H9 (cell line): ENCODE data around the gene AXIN1. TPM values are rescaled to one million over a fixed set of nuclear protein-coding genes. Genes with fewer than 3 reads are reported as not detected.
A peak's percentile ranks its signal among the peaks of the same experiment; 100 is the strongest.
"Not testable (repeated sequence)": the region's sequence is repeated elsewhere in the genome, so short reads cannot be mapped to it uniquely, and the experiment has no call there.

ENCODE experiments used
- DNase-seq: peaks from one replicate; pipeline ENCODE4 v3.0.0-alpha.2; 2017
- H2AFZ ChIP-seq: one replicate; pipeline ENCODE4 v1.6.1; 2013; ENCODE audit warnings: mild to moderate bottlenecking, low read length, control low read depth, moderate library complexity
- H2AK5ac ChIP-seq: 2 replicates; pipeline ENCODE4 v1.6.1; 2013; ENCODE audit warnings: low read length, control low read depth, mixed read lengths; ENCODE audit not compliant: insufficient read length
- H2BK120ac ChIP-seq: one replicate; pipeline ENCODE4 v1.6.1; 2013; ENCODE audit warnings: low read depth, mild to moderate bottlenecking, low read length, control low read depth, inconsistent platforms; ENCODE audit not compliant: poor library complexity, severe bottlenecking
- H2BK12ac ChIP-seq: 2 replicates; pipeline ENCODE4 v1.6.1; 2013; ENCODE audit warnings: low read length, control low read depth, mixed read lengths, low read depth; ENCODE audit not compliant: insufficient read length
- H2BK15ac ChIP-seq: 2 replicates; pipeline ENCODE4 v1.6.1; 2013; ENCODE audit warnings: low read depth, low read length, control low read depth
- H2BK20ac ChIP-seq: one replicate; pipeline ENCODE4 v1.6.1; 2013; ENCODE audit warnings: low read depth, mild to moderate bottlenecking, low read length, control low read depth, inconsistent platforms; ENCODE audit not compliant: poor library complexity, severe bottlenecking
- H2BK5ac ChIP-seq: 2 replicates; pipeline ENCODE4 v1.6.1; 2013; ENCODE audit warnings: low read length, control low read depth, mixed read lengths; ENCODE audit not compliant: insufficient read length
- H3K14ac ChIP-seq: 2 replicates; pipeline ENCODE4 v1.6.1; 2013; ENCODE audit warnings: low read length, control low read depth; ENCODE audit not compliant: insufficient read depth
- H3K18ac ChIP-seq: 2 replicates; pipeline ENCODE4 v1.6.1; 2013; ENCODE audit warnings: low read depth, mild to moderate bottlenecking, mixed read lengths, low read length, control low read depth; ENCODE audit not compliant: insufficient read length
- H3K23ac ChIP-seq: 2 replicates; pipeline ENCODE4 v1.6.1; 2013; ENCODE audit warnings: low read length, control low read depth, mixed read lengths, low read depth; ENCODE audit not compliant: insufficient read length
- H3K23me2 ChIP-seq: 2 replicates; pipeline ENCODE4 v1.6.1; 2013; ENCODE audit warnings: low read depth, mild to moderate bottlenecking, mixed read lengths, low read length, control low read depth; ENCODE audit not compliant: insufficient read length, poor library complexity, severe bottlenecking
- H3K27ac ChIP-seq: 2 replicates; pipeline ENCODE4 v1.5.1; 2013; ENCODE audit warnings: low read length, control low read depth, mixed read lengths, low read depth; ENCODE audit not compliant: insufficient read length
- H3K27me3 ChIP-seq: 2 replicates; pipeline ENCODE4 v1.6.1; 2013; ENCODE audit warnings: low read length, control low read depth, inconsistent platforms; ENCODE audit not compliant: insufficient read depth
- H3K4ac ChIP-seq: 2 replicates; pipeline ENCODE4 v1.6.1; 2013; ENCODE audit warnings: low read depth, mild to moderate bottlenecking, control low read depth, inconsistent platforms, low read length, moderate library complexity
- H3K4me1 ChIP-seq: 2 replicates; pipeline ENCODE4 v1.6.1; 2013; ENCODE audit warnings: low read length, control low read depth, inconsistent platforms; ENCODE audit not compliant: insufficient read depth
- H3K4me2 ChIP-seq: 2 replicates; pipeline ENCODE4 v1.6.1; 2013; ENCODE audit warnings: low read length, control low read depth, mixed read lengths; ENCODE audit not compliant: insufficient read length, insufficient read depth
- H3K56ac ChIP-seq: 2 replicates; pipeline ENCODE4 v1.6.1; 2013; ENCODE audit warnings: low read depth, mild to moderate bottlenecking, mixed read lengths, low read length, control low read depth; ENCODE audit not compliant: insufficient read length
- H3K79me1 ChIP-seq: 2 replicates; pipeline ENCODE4 v1.6.1; 2013; ENCODE audit warnings: low read depth, mild to moderate bottlenecking, moderate library complexity, low read length, control low read depth, inconsistent platforms; ENCODE audit not compliant: insufficient read depth, poor library complexity, severe bottlenecking
- H3K79me2 ChIP-seq: 2 replicates; pipeline ENCODE4 v1.6.1; 2013; ENCODE audit warnings: low read length, control low read depth, inconsistent platforms; ENCODE audit not compliant: insufficient read depth
- H3K9ac ChIP-seq: 2 replicates; pipeline ENCODE4 v1.6.1; 2013; ENCODE audit warnings: low read length, control low read depth, mixed read lengths; ENCODE audit not compliant: insufficient read length; ENCODE audit errors: extremely low read depth
- H3K9me3 ChIP-seq: one replicate; pipeline ENCODE4 v1.6.1; 2013; ENCODE audit warnings: low read depth, low read length, inconsistent platforms; ENCODE audit not compliant: control insufficient read depth
- H3T11ph ChIP-seq: one replicate; pipeline ENCODE4 v1.6.1; 2013; ENCODE audit warnings: mild to moderate bottlenecking, low read length, control low read depth, inconsistent platforms
- H4K20me1 ChIP-seq: one replicate; pipeline ENCODE4 v1.6.1; 2013; ENCODE audit not compliant: control insufficient read depth, insufficient read length, insufficient read depth
- H4K5ac ChIP-seq: 2 replicates; pipeline ENCODE4 v1.6.1; 2013; ENCODE audit warnings: low read depth, mild to moderate bottlenecking, mixed read lengths, low read length, control low read depth; ENCODE audit not compliant: insufficient read length
- H4K8ac ChIP-seq: replicated peaks from 2 replicates; pipeline ENCODE4 v1.6.1; 2013; ENCODE audit warnings: low read length, control low read depth, mixed read lengths, low read depth; ENCODE audit not compliant: insufficient read length
- H4K91ac ChIP-seq: 2 replicates; pipeline ENCODE4 v1.6.1; 2013; ENCODE audit warnings: low read depth, mild to moderate bottlenecking, moderate library complexity, mixed read lengths, low read length, control low read depth; ENCODE audit not compliant: insufficient read length
- H3K27ac Mint-ChIP-seq, 3 experiments: 2 replicates in 2 of 3; 3 replicates in 1 of 3; pipeline ENCODE4 v1.8.0; 2020 to 2021; ENCODE audit warnings: mixed read lengths in 3 of 3, mild to moderate bottlenecking in 1 of 3, moderate library complexity in 1 of 3
- H3K27me3 Mint-ChIP-seq: 2 replicates; pipeline ENCODE4 v1.8.0; 2021; ENCODE audit warnings: low read depth, mild to moderate bottlenecking, moderate library complexity, mixed read lengths
- H3K36me3 Mint-ChIP-seq, 3 experiments: 2 replicates in 2 of 3; 3 replicates in 1 of 3; pipeline ENCODE4 v1.8.0; 2020 to 2021; ENCODE audit warnings: low read depth in 3 of 3, mixed read lengths in 3 of 3; ENCODE audit not compliant: insufficient read depth in 1 of 3
- H3K4me1 Mint-ChIP-seq, 2 experiments: 2 replicates each; pipeline ENCODE4 v1.8.0; 2020; ENCODE audit warnings: mixed read lengths in 2 of 2
- H3K4me3 Mint-ChIP-seq, 2 experiments: 2 replicates in 1 of 2; 3 replicates in 1 of 2; pipeline ENCODE4 v1.8.0; 2020 to 2021; ENCODE audit warnings: mild to moderate bottlenecking in 2 of 2, mixed read lengths in 2 of 2, moderate library complexity in 1 of 2
- H3K9me3 Mint-ChIP-seq, 2 experiments: 2 replicates in 1 of 2; 3 replicates in 1 of 2; pipeline ENCODE4 v1.8.0; 2020; ENCODE audit warnings: mild to moderate bottlenecking in 2 of 2, mixed read lengths in 2 of 2, moderate library complexity in 1 of 2
- WGBS: extraction: QIAGEN DNeasy Blood & Tissue Kit; methylation state at CpG from one replicate; pipeline ENCODE4 v1.1.7; 2013; ENCODE audit warnings: missing lambda C conversion rate, low lambda C conversion rate, mixed read lengths; ENCODE audit not compliant: insufficient read length; ENCODE audit errors: extremely low coverage; 5-methylcytosine and 5-hydroxymethylcytosine counted together
- total RNA-seq: library from RNA; stranded (reverse); gene quantifications from 2 replicates; pipeline ENCODE4 v1.2.1, GENCODE V29; 2021
- TF ChIP-seq, protein P1 (sequence below): fragments of 200-600 bp; sonication (generic); conservative IDR thresholded peaks from 3 replicates; pipeline ENCODE4 v1.8.0; 2021; ENCODE audit warnings: antibody characterized with exemption, mild to moderate bottlenecking

The AXIN1 gene
- total RNA-seq, 1 experiment from 2014 or later = 50.9 TPM

DNA sequence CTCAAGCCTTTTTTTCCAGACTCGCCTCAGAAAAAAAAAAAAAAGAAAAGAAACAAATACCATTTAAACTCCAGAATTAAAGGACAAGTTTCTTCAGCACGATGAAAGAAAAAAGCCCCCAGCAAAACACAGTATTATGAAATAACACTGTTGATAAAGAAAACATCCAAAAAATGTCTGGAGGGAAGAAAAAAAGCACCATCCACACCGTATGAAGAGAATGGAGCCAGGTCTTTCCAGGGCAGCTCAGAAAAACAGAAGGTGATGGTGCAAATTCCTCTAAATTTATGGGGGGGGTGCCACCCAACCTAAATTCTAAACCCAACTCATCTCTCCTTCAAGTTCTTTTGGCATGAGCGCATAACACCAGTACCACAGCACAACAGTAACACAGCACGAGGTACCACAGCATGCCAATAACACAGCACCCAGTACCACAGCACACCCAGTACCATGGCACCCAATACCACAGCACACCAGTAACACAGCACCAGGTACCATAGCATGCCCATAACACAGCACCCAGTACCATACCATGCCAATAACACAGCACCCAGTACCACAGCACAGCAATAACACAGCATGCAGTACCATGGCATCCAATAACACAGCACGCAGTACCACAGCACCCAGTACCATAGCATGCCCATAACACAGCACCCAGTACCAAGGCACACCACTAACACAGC is 19.0 kb downstream of the AXIN1 start:
- H3K56ac ChIP-seq = no peak overlapping the region
- H3K9ac ChIP-seq = no peak overlapping the region
- TF ChIP-seq, protein P1, sequence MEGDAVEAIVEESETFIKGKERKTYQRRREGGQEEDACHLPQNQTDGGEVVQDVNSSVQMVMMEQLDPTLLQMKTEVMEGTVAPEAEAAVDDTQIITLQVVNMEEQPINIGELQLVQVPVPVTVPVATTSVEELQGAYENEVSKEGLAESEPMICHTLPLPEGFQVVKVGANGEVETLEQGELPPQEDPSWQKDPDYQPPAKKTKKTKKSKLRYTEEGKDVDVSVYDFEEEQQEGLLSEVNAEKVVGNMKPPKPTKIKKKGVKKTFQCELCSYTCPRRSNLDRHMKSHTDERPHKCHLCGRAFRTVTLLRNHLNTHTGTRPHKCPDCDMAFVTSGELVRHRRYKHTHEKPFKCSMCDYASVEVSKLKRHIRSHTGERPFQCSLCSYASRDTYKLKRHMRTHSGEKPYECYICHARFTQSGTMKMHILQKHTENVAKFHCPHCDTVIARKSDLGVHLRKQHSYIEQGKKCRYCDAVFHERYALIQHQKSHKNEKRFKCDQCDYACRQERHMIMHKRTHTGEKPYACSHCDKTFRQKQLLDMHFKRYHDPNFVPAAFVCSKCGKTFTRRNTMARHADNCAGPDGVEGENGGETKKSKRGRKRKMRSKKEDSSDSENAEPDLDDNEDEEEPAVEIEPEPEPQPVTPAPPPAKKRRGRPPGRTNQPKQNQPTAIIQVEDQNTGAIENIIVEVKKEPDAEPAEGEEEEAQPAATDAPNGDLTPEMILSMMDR = no peak
- no peak overlapping the region for H2BK5ac ChIP-seq
- no peaks in the 10 kb centered on the region for H3K23me2 ChIP-seq
- H3K36me3 Mint-ChIP-seq = peaks cover 2 to 5% (median 4%) of the 10 kb centered on the region in 3 experiments; a peak in 2 of 7 replicates
- H4K5ac ChIP-seq = no peak overlapping the region
- H3T11ph ChIP-seq = no peak overlapping the region
- H3K14ac ChIP-seq = no peak overlapping the region
- no peak overlapping the region for H3K4me3 Mint-ChIP-seq
- H3K4me1 ChIP-seq = no peaks in the 10 kb centered on the region
- no peak for DNase-seq
- no peak overlapping the region for H2BK120ac ChIP-seq
- no peak overlapping the region for H2AK5ac ChIP-seq
- no peaks in the 10 kb centered on the region for H3K9me3 ChIP-seq
- H3K4me1 Mint-ChIP-seq = peaks cover 13 to 14% of the 10 kb centered on the region in 2 experiments
- no peak overlapping the region for H3K4ac ChIP-seq
- no peak overlapping the region for H3K4me2 ChIP-seq
- H4K20me1 ChIP-seq = peaks cover 6% of the 10 kb centered on the region
- H3K23ac ChIP-seq = no peak overlapping the region
- no peak overlapping the region for H4K91ac ChIP-seq
- no CpG with 5 or more reads among the region's 6 CpGs for WGBS
- peaks cover 36% of the 10 kb centered on the region; the same call in 1 of the 2 replicates for H3K79me2 ChIP-seq
- no peak overlapping the region for H3K18ac ChIP-seq
- no peak overlapping the region for H2BK15ac ChIP-seq
- no peaks in the 10 kb centered on the region for H3K27me3 Mint-ChIP-seq
- no peak overlapping the region for H2AFZ ChIP-seq
- no peak overlapping the region for H4K8ac ChIP-seq
- H3K9me3 Mint-ChIP-seq = no peaks in the 10 kb centered on the region; a peak in 1 of 5 replicates
- no peaks in the 10 kb centered on the region for H3K27me3 ChIP-seq
- no peak overlapping the region; a peak in 1 of 7 replicates for H3K27ac Mint-ChIP-seq
- no peak overlapping the region for H2BK12ac ChIP-seq
- no peak overlapping the region for H2BK20ac ChIP-seq
- H3K79me1 ChIP-seq = no peaks in the 10 kb centered on the region
- H3K27ac ChIP-seq = no peak overlapping the region

DNA sequence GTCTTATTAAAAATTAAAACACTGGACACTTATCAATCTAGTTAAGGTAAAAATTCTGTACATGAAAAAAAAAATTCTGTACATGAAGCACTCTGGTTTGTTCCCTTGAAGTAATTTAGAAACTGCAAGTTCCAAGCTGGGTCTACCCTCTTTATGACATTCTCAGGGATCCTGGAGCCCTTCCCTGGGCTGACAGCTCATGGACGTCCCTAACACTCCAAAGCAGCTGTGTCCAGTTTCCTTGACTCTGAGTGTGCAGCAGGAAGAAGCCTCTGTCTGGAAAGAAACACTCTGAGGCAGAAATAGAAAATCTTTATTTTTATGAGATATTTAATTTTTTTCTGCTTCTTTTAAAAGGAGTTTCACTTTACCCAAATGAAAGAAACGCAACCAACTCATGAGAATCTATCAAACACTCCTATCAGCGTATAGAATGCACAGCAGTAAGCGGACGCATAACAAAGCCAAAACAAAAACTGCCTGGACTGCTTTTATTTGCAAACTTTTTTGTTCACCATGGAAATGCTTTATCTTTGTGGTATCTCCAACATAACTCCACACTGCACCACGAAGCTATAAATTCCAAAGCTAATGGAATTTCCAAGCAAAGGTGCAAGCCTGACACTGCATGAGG is 21.2 kb downstream of the AXIN1 start:
- H4K8ac ChIP-seq, H3K9me3 Mint-ChIP-seq, H2BK20ac ChIP-seq, H3K36me3 Mint-ChIP-seq, H3K4me3 Mint-ChIP-seq, H3K9ac ChIP-seq, DNase-seq, H3K23ac ChIP-seq, H4K91ac ChIP-seq, H3K79me1 ChIP-seq, H3K56ac ChIP-seq, H3T11ph ChIP-seq, H3K14ac ChIP-seq, H2BK15ac ChIP-seq, H3K4me2 ChIP-seq, H4K5ac ChIP-seq, H3K18ac ChIP-seq, H2AK5ac ChIP-seq, H2BK12ac ChIP-seq, H3K4me1 ChIP-seq, H3K27ac ChIP-seq, H2BK5ac ChIP-seq, H3K27me3 ChIP-seq, H3K4ac ChIP-seq, H3K23me2 ChIP-seq, H2BK120ac ChIP-seq, H2AFZ ChIP-seq, H4K20me1 ChIP-seq, H3K27me3 Mint-ChIP-seq, H3K9me3 ChIP-seq: not testable (repeated sequence)
- peaks cover 24% of the 10 kb centered on the region; the same call in 1 of the 2 replicates for H3K79me2 ChIP-seq
- no CpG with 5 or more reads among the region's 6 CpGs for WGBS
- Mint-ChIP-seq H3K4me1 (peaks cover 14 to 18% of the 10 kb centered on the region in 2 experiments), H3K27ac (peak overlapping the region in 2 of 3 experiments; percentile 18 to 27; a peak in 4 of 7 replicates)
